GM19043 (cell line): Measurements from ENCODE around the gene PPP1CA.

Experiments
- ATAC-seq: cut with Tn5 transposase; IDR thresholded peaks from one replicate; pipeline ENCODE4 v1.9.1; 2021; ENCODE audit warnings: low read depth; ENCODE audit not compliant: unreplicated experiment

The PPP1CA gene

DNA sequence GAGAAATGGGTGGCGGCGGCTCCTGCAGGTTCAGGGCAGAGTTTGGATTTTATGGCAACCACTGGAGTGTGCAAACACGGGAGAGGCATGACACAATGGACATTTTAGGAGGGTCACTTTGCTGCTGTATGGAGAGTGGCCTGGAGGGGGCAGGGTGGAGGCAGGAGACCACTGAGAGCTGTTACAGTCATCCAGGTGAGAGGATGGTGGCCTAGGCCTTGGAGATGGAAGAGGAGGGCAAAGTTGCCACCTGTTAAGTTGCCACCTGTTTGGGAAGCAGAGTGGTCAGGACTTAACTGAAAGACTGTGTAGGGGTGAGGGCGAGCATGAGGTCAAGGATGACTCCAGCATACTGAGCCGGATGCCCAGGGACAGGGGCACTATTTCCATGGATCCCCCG is 12.2 kb downstream of the PPP1CA start:
- no peak for ATAC-seq

DNA sequence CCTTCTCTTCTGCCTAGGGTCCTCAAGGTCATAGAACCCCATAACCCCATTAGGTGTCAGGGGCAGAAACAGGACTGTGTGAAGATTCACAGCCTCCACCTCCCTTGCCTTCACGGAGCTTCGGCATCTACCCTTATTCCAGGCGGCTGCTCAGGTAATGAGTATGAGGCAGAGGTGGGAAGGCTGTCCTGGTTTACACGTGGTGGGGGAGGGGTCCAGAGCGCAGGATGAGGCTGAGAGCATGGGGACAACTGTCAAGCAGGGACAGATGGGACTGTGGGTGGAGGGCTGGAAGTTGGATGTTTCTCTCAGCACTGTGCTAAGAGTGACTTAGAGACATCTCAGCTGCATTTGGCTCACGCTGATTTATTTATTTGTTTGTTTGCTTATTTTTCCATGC is 14.1 kb downstream of the PPP1CA start:
- no peak for ATAC-seq

GRCh38 chr11:67387069-67387468 is 14.6 kb downstream of the PPP1CA start:
- ATAC-seq = no peak

DNA sequence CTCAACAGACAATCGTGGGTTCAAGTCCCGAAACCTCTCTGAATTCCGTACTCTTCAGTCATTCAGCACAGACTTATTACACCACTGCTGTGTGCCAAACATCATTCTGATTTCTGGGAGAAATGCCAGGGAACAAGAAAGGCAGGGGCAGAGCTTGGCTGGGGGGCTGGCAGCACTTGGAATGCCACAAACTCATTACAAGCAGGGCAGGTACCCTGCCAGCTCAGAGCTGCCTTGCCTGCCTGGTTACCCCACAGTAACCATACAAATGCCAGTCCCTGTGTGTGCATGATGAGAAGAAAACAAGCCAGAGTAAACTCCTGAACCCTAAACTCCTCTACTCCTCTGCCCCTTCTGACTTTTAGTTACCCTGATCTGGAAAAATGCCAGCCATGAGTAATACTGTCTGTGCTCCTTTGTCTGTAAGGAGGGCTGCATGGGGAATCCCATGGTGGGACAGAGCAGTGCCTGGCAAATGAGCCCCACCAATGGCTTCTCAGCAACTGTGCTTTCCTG is 16.7 kb downstream of the PPP1CA start:
- no peak for ATAC-seq

- peak; percentile 63 for ATAC-seq
These were observed 19.2 kb downstream of the PPP1CA start for GRCh38 chr11:67382276-67383136.

DNA sequence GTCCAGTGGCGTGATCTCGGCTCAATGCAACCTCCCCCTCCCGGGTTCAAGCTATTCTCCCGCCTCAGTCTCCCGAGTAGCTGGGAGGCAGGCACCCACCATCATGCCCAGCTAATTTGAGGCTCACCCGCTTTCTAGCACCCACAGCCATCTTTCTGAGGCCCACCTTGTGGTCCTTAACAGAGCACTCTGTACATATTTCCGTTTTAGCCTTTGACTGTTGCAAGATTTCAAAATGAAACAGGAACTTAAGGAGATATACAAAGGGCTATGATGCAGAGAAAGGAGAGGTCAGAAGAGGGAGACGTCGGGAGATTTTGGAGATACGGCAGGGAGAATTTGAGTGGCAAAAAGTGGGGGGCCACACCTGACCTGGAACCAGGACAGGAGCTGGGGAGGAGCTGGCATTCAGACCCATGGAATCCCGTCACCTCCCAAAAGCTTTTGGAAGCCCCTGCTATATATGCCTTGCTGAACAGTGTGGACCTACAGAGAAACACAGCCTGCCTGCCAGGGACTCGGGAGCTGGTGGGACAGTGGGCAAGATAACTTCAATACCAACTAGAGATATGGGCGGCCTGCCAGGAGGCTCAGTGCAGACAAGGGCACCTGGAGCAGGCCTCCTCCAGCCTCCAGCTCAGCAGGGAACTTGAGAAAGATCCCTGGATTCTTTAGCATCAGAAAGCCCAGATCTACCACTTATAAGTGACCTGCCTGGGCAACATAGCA is 20.2 kb downstream of the PPP1CA start:
- no peak for ATAC-seq

DNA sequence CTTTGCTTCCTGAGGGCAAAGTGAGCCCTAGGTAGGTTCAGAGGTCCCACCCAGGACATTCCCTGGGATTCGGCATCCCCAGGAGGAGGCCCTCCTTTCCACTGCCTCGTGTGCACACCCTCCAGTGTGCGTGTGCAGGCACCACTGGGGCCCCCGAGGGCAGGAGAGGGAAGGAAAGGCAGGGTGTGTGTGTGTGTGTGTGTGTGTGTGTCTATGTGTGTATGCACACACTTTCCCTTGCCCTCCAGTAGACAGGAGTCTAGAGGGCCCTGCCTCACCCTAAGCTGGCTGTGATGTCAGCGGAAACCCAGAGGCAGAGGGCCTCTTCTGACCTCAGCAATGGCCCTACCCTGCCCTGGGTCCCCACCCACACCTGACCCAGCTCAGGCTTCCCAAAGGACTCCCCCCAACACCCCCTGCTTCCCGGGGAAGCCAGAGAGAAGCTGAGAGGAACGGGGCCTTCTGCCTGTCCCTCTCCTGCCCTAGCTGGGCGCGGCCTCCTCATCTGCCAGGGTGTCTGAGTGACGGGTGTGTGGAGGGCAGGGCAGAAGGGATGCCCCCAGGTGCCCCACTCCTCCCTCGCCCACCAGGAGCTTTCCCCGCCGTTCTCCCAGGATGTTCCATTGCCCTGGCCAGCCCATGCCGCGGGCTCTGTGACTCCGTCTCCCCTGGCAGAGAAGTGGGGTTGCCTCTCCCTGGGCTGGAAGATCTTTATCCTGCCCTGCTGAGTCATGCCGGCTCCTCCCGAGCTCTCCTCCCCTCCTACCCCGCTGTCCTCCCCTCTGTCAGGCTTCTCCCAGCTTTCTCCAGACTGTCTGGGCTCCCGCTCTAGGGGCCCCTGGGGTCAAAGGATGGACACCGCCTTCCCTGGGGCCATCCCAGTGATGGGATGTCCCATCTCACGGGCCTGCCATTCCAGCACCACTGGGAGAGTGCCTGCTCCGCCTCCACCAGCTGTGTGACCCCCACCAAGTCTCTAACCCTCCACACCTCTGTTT is 22.3 kb downstream of the PPP1CA start:
- no peak for ATAC-seq

DNA sequence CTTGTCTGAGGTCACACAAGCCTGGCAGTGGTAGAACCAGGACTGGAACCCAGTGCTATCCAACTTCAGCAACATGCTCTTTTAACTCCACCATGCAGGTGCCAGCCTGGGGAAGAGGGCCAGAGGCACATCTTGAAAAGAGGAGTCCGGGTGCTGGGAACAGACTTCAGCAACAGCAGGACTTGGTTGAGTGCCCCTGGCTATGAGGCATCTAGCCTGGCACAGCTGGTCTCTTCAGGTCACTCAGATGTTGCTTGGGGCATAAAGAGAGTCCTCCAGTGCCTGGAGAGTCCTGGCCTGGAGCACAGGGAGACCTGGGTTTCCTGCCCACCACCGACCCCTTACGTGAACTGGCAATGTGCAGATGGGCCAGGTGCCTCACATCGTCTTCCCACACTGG is 23.1 kb downstream of the PPP1CA start:
- ATAC-seq = no peak

DNA sequence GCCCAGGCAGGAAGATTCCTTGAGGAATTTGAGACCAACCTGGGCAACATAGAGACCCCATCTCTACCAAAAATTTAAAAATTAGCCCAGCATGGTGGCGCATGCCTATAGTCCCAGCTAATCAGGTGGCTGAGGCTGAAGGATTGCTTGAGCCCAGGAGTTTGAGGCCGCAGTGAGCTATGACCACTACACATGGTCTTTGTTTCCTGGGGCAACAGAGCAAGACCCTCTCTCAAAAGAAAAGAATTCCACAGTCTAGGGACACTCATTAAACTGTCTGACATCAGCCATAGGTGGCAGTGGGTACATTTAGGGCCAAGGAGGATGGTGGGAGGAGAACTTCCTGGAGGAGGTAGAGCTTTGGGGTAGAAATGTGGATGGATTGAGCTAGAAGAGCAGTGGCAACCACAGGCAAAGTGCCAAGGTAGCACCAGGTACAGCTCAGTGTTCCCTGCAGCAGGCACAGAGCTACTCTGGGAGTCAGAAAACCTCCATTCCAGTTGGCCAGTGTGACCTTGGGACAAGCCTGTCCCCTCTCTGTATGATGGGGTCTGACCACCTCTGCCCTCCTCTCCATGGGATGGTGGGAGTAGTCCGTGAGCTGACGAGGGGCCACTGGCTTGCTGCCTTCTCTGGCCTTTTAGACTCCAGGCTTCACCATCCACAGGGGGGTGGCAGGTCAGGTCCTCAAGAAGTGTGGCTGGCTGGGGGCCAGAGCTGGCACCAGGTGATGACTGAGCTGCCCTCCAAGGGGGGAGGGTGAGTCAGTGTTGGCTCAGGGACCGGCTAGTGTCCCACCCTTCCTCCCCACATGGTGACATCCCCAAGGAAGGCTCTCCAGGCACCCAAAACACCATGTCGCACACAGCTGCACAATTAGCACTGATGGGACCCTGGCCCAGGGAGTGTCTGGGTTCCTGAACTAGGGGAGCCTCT is 24.5 kb downstream of the PPP1CA start:
- no peak for ATAC-seq

DNA sequence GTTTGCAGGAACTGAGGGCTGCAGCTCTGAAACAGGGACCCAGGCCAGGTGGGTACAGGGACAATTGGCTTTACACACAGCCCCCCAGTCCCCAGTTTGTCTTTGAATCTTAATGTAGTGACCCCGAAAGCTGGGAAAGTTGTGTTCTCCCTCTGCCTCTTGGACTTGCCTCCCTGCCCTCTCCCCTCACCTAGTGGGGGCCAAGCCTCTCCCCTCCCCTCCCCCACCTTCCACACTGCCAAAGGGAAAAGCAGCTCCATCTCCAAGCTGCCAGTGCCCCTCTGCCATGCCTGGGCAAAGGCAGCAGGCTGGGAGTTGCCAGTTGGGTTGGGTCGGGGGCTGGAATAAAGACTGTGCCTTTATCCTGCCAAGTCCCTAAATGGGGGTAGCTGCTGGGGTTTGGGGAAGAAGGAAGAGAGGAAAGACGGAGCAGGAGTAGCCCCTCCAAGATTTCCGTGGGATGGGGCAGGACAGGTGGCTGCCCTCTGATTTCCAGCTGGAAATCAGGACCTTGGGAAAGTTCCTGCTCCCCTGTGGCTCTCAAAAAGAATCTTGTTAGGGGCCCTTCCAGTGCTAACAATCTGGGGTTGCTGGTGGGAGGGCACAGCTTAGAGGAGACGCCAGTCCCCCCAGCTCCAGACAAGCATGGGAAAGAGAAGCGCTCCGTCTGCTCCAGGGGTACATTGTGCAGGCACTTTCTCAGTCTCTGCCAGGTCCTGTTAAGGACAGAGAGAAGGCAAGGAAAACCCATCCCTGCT is 25.4 kb downstream of the PPP1CA start:
- ATAC-seq = no peak

DNA sequence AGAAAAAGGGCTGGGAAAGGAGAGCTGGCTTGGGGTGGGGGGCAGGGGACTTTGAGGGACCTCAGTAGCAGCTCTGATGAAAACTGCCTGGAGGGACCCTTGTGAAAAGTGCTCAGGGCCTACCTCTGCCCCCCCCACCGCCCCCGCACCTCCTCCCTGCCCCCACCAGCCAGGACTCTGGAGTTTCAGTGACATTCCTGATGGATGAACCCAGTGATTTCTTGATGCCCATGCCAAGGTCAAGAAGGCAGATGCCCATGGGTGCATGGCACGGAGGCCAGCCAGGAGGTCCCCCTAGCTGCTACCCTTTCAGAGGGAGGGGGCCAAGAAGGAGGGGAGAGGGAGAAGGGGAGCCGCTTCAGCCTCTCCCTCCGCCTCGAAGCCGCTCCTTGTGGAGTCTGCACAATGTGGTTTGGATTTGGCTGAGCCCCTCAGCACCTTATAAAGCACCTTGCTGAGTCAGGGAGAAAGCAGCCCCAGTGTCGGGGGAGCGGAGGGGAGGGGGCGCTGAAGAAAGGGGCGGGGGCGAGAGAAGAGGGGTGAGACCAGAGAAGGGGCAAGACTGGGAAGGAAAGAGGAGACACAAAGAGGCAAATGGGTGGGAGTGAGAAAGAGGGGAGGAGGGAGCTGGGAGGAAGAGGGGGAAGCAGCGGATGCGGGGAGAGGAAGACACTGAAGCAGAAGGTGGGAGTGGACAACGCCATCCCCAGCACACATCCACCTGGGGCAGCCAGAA is 26.2 kb downstream of the PPP1CA start:
- ATAC-seq = no peak

DNA sequence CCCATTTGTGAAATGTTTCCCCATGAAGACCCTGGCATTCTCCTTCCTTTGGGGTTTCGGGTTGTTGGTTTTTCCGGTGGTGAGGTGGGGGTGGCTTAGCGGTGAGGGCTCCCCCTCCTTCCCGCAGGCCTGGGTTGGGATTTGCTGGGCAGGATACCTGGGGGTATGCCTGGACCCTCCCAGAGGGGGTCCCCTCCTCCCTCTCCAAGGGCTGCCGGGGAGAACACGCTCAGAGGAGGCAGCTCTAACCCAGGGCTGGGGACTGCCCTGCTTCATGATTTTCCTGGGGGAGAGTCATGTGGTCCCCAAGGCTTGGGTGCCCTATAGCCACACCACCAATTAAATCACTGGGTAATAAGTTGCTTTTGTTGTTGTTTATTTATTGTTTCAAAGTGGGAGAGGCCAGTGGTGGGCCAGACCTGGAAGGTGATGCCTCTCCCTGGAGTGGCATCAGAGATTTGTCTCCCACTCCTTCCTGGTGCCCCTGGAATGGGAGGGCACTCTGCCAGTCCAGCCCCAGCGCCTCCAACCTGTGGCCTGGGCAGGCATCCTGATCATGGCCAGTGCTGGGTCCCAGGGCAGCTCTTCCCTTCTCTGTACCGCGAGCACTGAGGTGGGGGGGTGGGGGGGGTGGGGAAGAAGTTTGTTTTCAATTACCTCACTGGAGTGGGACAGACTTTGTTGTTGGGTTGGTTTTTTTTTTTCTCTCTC is 26.9 kb downstream of the PPP1CA start:
- ATAC-seq = no peak

DNA sequence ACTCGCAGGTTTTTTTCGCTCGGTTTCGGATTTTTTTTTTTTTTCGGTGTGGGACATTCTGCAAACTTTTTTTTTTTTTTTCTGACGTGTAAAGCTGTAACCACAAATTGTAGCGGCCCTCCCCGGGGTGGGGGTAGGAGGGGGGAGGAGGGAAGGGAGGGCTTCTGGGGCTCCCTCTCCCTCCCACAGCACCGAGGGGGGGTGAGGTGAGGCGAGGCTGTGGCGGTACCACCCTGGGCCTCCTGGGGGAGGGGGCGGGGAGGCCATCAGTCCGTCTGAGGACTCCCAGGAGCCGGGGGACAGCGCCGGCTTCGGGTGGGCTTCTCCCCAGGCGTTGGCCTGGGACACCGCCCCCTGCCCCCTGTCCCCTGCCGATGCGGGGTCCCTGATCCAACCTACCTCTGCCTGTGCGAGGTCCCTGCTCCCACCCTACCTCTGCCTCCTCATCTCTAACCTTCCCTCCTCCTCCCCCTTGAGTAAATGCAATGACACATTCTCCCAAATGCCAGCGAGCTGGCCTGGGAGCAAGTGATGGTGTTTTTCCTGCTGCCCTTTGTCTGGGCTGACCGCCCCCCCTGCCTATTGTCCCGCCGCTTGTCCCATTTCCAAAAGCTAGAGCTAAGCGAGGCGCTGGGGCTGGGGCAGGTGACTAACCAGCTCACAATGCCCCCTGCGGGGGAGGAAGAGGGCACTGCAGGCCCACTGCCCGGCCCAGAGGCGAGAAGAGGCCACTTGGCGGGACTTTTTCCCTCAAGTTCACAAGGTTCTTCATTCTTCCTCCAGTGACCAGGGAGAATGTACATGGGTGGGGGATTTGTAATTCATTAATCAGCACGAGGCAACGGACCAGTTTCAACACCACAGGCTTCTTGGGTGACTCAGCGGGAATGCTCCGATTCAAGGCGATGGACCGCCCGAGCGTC is 27.7 kb downstream of the PPP1CA start:
- ATAC-seq = no peak

DNA sequence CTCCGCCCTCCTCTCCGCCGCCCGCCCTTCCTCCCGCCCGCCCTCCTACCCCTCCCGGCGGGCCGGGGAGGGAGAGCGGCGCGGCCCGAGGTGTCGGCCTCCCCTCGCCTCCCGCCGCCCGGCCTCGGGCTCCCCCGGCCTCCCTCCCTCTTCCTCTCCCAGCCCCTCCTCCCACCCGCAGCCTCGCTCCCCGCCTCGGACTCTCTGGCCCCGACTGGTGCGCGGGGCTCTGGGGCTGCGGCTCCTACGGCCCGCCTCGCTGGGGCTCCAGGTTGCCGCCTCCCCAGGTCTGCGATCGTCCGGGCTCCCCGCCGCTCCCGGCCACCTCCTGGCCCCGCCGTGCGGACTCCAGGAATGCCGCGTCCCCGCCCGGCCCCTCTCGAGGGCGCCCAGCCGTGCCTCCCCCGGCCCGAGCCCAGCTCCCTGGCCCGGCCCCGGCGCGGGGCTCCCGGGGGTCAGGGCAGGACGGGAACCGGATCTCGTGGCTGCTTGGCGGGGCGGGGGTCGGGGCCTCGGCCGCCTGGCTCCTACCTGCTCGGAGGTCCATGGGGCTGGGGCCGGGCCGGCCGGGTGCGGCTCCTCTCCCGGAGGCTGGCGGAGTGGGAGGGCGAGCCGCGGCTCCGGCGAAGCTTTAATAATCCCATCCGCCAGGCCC is 28.5 kb downstream of the PPP1CA start, which contains the start of gene CLCF1:
Gene CLCF1, minus strand, starts transcription at position 606 of the 655 bp plus-strand sequence. Its CDS starts 59 bp downstream, at position 547.
- no peak for ATAC-seq

- no peak for ATAC-seq
These were observed 29.2 kb downstream of the PPP1CA start for GRCh38 chr11:67372321-67372992.
